Activated CD8-positive, alpha-beta memory T cell treated with anti-CD3 and anti-CD28 coated beads, Interleukin-2, amount 50 U/mL, for 24 hours (primary cell): Measurements from ENCODE around the gene RNF2.
"Not testable (repeated sequence)": the region's sequence is repeated elsewhere in the genome, so short reads cannot be mapped to it uniquely, and the experiment has no call there.

Experiments
- DNase-seq: peaks from one replicate; pipeline ENCODE4 v3.0.0-alpha.2; 2020; ENCODE audit errors: extremely low read depth

Gene RNF2

DNA sequence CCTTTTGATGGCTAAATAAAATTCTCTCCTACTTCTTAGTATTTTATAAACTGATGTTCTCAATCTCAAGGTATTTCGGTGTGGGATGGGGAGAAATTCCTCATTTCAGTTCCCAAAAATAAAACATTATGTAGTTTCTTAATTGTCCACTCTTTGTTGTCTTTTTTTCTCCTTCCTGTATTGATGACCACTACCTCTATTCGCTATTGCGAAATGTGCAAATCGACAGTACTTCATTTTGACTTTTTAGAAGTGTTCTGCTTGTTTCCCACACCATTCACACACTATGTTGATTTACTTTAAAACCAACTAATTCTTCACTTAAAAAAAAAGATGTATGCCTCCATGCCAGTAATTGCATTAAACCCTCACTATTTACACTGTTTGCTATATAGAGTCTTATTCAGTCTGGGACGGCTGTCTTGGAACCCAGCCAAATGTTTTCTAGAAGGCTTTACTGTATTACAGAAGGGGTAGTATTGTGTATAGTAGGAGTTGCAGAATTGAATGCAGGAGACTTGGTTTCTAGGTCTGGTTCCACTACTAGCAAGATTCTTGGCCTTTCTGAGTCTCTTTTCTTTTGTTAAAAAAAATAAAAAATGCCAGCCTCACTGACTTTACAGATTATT is 5.6 kb downstream of the RNF2 start:
- no peak for DNase-seq

DNA sequence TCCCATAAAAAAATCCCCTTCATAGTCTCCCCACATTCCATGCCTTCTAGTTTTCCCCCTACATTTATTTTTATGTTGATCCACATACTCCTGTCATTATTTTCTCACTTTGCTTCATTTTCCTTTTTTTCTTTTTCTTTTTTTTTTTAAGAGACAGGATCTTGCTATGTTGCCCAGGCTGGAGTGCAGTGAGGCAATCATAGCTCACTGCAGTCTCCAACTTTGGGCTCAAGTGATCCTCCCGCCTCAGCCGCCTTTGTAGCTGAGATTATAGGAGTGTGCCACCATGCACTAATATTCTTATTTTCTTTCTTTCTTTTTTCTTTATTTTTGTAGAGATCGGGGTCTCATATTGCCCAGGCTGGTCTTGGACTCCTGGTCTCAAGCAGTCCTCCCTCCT is 7.8 kb downstream of the RNF2 start:
- no peak for DNase-seq

DNA sequence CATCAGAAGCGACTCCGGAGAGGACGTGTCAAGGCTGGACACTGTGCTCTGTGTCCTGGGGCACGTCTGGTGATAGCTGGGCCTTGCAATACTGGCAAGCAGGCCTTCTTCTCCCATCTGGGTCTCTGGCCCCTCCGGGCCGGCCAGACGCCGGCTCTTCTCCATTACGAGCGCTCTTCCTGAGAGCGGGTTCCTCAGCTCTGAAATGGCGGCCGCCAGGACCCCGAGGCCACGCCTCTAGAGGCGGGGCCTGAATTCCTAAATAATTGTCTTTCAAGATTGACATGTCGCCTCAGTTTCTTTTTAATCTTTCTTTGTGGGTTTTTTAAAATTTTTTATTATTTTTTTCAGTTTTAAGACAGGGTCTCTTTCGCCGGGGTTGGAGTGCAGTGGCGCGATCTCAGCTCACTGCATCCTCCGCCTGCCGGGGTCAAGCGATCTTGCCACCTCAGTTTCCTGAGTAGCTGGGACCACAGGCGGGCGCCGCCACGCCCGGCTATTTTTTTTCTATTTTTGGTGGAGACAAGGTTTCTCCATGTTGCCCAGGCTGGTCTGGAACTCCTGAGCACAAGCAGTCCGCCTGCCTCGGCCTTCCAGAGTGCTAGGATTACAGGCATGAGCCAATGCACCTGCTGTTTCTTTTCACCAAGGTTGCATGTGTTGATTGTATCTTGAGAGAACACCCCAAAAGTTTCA is 9.2 kb downstream of the RNF2 start:
- DNase-seq = no peak

DNA sequence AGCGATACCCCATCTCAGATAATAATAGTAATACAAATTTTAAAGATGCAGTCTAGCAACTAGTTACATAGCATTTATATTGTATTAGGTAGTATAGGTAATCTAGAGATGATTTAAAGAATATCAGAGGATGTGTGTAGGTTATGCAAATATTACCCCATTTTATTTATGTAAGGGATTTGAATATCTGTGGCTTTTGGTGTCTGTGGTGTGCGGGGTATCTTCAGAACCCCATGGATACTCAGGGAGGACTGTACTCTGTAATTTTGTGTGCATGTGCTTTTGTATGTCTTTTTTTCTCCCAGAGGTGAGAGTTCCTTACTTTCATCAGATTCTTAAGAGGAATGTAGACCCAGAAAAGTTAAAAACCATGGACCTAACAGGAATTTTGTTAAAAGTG is 12.8 kb downstream of the RNF2 start:
- no peak for DNase-seq

DNA sequence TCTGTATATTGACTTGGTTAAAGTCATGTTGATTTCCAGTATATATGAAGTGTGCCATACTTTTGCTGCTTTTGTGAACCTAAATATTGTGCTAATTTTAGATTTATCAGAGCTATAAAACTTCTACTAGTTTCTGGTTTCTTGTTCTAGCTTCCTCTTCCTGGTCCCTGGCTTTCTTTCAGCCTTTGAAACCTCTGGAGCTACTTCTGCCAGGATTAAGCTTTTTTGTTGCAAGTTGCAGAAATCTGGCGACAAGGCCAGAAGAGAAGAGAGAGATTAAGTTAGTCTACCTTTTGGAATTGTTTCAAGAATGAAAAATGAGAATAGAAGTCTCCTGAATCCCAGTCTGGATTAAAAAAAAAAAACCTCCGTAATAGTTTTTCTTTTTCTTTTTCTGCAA is 13.5 kb downstream of the RNF2 start:
- DNase-seq = no peak

DNA sequence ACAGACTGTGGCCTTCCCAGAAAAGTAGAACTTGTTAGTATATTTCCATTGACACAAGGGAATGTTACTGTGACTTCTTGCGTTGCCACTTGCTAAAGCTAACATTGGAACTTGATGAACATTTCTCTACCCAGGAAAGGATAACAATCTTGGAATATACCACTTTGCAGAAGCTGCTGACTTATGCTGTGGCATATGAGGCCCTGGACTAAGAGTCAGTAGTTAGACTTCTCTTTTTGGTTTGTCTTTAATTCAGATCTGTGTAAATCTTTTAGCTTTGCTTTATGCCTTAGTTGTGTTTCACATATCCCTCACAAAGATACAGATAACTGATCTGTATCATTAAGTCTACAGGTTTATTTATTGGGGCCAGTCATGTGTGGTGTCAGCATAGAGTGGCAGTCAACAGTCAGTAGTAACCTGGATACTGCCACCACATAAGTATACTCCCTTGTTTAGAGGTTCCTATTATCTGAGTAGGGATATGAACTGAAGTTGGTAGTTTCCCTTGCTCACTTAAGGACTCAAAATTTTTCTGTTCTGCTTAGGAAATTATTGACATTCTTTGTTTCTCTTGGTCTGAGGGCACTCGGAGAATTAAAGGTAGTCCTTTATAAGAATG is 14.7 kb downstream of the RNF2 start:
- DNase-seq = no peak

DNA sequence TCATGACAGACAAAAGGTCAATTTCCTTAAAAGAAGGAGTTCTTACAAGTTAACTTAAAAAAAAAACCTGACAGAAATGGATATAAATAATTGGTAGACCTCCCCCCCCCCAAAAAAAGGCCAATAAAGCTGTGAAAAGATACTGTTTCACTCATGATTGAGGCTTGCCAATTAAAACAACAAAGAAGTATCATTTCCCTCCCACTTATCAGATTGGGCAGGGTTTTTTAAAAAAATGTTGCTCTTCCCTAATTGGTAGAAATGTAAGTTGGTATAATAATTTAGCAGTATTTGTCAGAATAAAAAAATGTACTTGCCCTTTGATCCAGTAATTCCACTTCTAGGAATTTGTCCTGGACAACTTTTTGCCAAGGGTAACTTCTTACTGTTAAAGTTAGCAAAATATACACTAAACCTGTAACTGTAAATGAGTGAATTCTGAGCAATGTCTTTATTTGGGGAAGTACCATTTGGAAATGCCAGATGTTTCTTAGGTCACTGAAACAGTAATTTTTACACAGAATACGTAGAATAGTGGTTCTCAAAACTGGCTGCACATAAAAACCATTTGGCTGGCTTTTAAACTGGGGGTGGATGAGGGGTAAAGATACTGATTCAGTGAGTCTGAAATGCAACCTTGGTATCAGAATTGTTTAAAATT is 17.5 kb downstream of the RNF2 start:
- DNase-seq = no peak

DNA sequence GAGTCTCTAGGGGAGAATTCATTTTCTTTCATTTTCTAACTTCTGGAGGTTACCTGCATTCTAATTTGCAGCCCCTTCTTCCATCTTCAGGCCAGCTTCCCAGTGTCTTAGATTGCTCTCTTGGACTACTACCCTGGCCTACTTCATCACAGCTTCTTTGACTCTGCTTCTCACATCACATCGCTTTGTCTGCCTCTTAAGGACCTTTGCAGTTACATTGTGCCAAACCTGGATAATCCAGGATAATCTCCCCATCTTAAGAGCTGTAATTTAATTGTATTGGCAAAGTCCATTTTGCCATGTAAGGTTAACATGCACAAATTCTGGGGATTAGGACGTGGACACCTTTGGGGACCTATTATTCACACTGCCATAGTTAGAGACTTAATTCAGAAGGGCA is 18.4 kb downstream of the RNF2 start:
- no peak for DNase-seq

DNA sequence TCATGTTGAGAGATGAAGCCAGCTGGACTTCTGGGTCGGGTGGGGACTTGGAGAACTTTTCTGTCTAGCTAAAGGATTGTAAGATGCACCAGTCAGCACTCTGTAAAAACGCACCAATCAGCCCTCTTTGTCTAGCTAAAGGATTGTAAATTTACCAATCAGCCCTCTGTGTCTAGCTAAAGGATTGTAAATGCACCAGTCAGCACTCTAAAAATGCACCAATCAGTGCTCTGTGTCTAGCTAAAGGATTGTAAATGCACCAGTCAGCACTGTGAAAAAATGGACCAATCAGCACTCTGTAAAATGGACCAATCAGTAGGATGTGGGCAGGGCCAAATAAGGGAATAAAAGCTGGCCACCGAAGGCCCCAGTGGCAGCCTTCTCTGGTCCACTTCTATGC is 19.6 kb downstream of the RNF2 start:
- DNase-seq = not testable (repeated sequence)

DNA sequence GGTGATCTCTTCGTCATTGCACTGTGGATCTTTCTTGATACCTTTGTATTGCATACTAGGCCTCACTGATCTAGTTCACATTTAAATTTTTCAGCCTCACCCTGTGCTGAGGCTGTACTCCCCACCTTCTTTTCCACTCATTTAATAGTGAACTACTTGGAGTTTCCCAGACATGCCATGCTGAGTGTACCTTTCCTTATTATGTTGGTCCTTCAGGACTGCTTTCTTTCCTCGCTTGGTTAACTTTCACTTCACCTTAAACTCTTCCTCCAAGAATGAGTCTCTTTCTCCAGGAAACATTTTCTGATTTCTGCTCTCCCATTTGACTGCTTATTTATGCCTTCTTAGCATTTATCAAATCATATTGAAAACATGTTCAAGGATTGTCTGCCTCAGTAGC is 20.8 kb downstream of the RNF2 start:
- DNase-seq = no peak

DNA sequence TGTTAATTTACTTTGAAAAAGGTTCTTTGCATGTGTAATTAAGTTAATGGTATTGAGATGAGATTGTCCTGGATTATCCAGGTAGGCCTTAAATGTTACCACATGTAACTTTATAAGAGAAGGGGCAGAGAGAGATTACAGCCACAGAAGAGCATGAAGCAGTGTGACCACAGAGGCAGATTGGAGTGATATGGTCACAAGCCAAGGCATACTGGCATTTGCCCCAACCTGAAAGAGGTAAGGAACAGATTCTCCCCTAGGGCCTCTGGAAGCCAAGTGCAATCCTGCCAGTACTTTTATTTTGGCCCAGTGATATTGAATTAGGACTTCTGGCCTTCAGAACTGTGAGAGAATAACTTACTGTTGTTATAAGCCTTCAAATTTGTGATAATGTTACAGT is 23.0 kb downstream of the RNF2 start:
- no peak for DNase-seq

DNA sequence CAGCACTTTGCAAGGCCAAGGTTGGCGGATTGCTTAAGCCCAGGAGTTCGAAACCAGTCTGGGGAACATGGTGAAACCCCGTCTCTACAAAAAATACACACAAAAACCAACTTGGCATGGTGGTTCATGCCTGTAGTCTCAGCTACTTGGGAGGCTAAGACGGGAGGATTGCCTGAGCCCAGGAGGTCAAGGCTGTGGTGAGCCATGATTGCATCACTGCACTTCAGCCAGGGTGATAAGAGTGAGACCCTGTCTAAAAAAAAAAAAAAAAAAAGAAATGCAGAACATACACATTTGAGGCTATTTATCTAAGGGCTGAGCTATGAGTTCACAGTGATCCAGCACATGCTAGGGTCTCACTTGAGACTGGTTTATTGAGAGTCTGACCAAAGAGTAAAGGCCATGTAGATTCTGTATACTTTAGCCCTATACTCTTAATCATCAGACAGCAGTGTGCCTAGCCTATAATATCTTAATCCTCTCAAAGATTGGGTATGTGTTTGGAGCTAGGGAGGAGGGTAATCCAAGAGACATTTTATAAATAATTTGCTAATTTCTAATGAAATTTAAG is 23.9 kb downstream of the RNF2 start:
- DNase-seq = no peak

DNA sequence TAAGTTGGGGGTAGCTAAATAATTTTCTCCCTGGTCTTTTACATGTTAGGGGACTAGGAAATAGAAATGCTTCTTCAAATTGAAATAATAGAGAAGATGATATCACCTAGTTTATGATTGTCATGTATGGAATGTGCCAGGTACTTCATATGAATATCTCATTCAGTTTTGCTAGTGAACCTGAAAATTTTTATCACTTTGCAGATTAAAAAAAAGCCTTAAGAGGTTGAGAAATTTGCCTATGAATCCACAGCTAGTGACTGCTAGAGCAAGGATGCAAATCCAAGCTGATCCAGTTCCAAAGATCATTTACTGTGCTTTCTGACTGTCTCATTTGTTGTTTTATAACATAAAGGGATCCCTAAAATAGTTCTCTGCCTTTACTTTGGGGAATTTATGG is 24.7 kb downstream of the RNF2 start:
- DNase-seq = no peak

DNA sequence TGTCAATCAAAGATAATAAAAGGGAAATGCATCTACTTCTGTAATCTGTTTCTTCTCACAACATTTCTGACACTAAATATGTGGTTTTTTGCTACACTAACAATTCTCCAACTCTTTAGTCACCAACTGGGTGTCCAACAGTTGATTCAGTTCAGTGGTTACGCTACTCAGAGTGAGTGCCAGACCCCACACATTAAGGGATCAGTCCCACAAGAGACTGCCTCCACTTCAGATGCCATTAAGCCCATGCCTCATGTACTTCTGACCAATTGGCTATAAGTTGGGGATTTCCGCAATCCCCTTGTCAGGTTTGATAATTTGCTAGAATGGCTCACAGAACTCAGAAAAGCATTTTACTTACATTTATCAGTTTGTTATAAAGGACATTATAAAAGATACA is 28.4 kb downstream of the RNF2 start:
- no peak for DNase-seq

DNA sequence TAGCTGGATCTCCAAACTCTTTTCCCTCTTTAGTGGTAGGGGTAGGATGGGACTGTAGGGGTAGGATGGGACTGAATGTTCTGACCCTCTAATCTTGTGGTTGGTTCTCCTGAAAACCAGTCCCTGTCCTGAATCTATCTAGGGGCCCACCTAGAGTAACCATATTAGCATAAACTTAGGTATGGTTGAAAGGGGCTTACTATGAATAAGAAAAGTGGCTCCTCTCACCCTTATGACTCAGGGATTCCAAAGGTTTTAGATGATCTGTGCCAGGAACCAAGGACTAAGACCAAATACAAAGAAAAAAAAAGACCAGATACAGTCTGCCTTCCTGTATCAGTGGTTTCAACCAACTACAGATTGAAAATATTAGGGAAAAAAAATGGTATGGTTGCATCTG is 28.9 kb downstream of the RNF2 start:
- no peak for DNase-seq

DNA sequence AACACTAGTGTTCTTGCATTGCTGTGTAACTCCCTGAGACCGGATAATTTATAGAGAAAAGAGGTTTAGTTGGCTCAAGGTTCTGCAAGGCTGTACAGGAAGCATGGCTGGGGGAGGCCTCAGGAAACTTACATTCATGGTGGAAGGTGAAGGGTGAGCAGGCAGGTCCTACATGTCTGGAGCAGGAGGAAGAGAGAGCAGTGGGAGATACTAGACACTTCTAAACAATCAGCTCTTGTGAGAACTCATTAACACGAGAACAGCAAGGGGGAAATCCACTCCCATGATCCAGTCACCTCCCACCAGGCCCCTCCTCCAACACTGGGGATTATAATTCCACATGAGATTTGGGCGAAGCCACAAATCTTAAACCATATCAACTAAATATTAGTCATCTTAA is 30.1 kb downstream of the RNF2 start:
- no peak for DNase-seq

DNA sequence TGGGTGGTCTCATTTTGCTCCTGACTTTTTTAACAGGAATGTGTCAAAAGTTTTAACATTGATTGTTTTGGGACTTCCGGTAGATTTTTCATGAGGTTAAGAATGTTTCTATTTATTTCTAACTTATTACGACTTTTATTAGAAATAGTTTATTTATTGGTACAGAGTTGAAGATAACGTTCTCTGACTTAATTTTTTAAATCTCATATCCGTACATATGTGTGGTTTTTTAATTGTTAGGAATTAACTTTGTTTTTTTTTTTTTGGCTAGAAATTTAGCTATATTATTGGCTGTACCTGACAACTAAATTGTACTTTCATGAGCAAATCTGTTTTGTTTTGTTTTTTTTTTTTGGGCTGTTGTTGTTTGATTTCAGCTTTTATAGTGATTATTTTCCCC is 32.0 kb downstream of the RNF2 start:
- no peak for DNase-seq

DNA sequence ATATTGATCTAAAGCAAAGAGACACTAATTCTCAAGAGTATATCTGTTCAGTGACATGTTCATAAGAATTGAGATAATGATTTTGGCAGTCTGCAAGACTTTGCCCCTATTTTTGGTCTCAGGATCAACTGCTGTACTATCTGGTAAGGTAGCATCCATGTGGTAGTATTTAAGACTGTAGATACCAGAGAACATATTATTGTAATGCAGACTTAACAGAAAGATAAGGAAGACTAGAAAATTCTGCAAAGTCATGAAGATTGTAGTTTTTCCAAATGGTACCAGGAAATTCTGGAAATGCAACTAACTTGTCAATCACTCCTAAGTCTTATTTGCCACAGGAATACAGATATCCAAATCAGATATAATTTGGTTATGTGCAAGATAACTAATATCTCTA is 35.1 kb downstream of the RNF2 start:
- DNase-seq = no peak

DNA sequence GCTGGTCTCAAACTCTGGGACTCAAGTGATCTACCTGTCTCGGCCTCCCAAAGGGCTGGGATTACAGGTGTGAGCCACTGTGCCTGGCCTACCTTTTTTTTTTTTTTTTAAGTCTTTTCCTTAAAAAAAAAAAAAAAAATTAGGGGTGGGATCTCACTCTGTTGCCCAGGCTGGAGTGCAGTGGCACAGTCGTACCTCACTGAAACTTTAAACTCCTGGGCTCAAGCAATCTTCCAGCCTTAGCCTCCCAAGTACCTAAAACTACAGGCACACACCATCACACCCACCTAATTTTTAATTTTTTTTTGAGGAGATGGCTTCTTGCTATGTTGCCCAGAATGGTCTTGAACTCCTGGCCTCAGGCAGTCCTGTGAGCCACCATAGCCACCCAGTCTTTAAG is 38.5 kb downstream of the RNF2 start:
- no peak for DNase-seq

DNA sequence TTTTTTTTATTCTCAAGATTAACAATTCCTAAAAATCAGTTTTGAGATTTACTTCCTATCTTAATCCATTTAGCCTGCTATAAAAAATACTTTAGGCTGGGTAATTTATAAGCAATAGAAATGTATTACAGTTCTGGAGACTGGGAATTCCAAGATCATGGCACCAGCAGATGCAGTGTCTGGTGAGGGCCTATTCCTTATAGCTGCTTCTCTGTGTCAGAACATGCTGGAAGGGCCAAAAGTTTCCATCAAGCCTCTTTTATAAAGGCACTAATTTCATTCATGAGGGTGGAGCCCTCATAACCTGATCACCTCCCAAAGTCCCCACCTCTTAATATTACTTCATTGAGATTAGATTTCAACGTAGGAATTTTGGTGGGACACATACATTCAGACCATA is 41.7 kb downstream of the RNF2 start:
- DNase-seq = no peak

DNA sequence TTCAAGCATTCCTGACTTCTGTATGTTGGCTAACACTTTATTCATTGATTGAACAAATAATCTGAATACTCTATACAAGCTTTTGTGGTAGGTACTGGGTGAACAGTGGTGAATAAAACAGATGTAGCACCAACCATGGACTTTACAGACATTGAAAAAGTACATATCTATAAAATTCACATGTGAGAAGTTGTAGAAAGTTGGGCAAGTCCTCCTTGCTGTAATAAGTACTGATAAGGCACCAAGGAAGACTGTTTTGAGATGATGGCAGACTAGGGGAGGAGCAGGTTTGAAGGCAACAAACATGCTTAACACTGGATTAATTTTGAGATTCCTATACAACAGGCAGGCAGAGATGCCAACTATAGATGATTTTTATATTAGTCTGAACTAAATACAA is 42.4 kb downstream of the RNF2 start:
- DNase-seq = no peak

DNA sequence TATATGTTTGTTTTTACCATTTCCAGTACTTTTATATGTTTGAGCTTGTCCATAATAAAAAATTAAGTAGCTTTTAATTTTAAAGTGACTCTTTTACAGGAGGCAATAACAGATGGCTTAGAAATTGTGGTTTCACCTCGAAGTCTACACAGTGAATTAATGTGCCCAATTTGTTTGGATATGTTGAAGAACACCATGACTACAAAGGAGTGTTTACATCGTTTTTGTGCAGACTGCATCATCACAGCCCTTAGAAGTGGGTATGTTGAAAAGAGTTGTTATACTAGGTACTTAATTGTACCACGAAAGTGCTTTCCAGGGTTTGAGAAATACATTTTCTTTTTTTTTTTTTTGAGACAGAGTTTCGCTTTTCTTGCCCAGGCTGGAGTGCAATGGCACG is 46.1 kb downstream of the RNF2 start:
- no peak for DNase-seq

DNA sequence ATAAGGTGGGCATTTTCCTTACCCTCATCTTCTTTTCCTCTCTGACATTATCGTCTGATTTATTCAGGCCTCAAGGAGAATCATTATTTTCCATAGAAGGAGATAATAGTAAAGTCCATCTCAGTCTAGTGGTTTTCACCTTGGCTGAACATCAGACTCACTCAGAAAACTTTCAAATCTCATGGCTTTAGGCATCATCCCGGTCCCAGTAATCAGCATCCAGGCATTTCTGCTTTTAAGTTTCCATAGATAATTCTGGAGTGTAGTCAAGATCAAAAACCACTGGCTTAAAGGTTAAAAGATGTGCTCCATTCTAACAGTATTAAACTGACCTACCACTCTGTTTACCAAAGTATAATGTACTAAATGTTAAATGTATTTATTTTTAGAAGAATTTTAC is 49.4 kb downstream of the RNF2 start:
- DNase-seq = no peak
